ENCODE measurements around the gene TFDP2.
A peak's percentile ranks its signal among the peaks of the same experiment; 100 is the strongest.

The TFDP2 gene

GRCh38 chr3:142072816-142073215 lies 76.5 kb downstream of the TFDP2 start:
- DNase-seq (ENCODE audit: low read depth): no peak

- no peak for DNase-seq (ENCODE audit: low read depth)
These were observed 83.4 kb downstream of the TFDP2 start for GRCh38 chr3:142065932-142066331.

- DNase-seq (ENCODE audit: low read depth): no peak
These were observed 84.0 kb downstream of the TFDP2 start for GRCh38 chr3:142065344-142065743.

- DNase-seq (ENCODE audit: low read depth): no peak
These were observed 84.9 kb downstream of the TFDP2 start for GRCh38 chr3:142064454-142064853.

- peak; percentile 53 for DNase-seq (ENCODE audit: low read depth)
These were observed 92.0 kb downstream of the TFDP2 start for GRCh38 chr3:142057331-142057725.

- DNase-seq (ENCODE audit: low read depth): no peak
These were observed 92.6 kb downstream of the TFDP2 start for GRCh38 chr3:142056656-142057330.

GRCh38 chr3:142053835-142054234 lies 95.5 kb downstream of the TFDP2 start:
- DNase-seq (ENCODE audit: low read depth): no peak

- DNase-seq (ENCODE audit: low read depth): no peak
These were observed 96.1 kb downstream of the TFDP2 start for GRCh38 chr3:142053244-142053643.

- no peak for DNase-seq (ENCODE audit: low read depth)
These were observed 98.0 kb downstream of the TFDP2 start for GRCh38 chr3:142051351-142051750.

- no peak for DNase-seq (ENCODE audit: low read depth)
These were observed 102.3 kb downstream of the TFDP2 start for GRCh38 chr3:142047021-142047369.

GRCh38 chr3:142046320-142047020 lies 102.9 kb downstream of the TFDP2 start:
- peak; percentile 59 for DNase-seq (ENCODE audit: low read depth)

- DNase-seq (ENCODE audit: low read depth): peak; percentile 20
These were observed 108.3 kb downstream of the TFDP2 start for GRCh38 chr3:142040941-142041491.

GRCh38 chr3:142035308-142035922 lies 113.9 kb downstream of the TFDP2 start:
- DNase-seq (ENCODE audit: low read depth): no peak

- DNase-seq (ENCODE audit: low read depth): no peak
These were observed 116.1 kb downstream of the TFDP2 start for GRCh38 chr3:142033292-142033691.

GRCh38 chr3:142031575-142031974 lies 117.8 kb downstream of the TFDP2 start:
- no peak for DNase-seq (ENCODE audit: low read depth)

GRCh38 chr3:142029791-142030190 lies 119.6 kb downstream of the TFDP2 start:
- no peak for DNase-seq (ENCODE audit: low read depth)

- no peak for DNase-seq (ENCODE audit: low read depth)
These were observed 120.2 kb downstream of the TFDP2 start for GRCh38 chr3:142029052-142029642.

- peak; percentile 90 for DNase-seq (ENCODE audit: low read depth)
These were observed 121.0 kb downstream of the TFDP2 start for GRCh38 chr3:142028243-142028777.

- peak; percentile 55 for DNase-seq (ENCODE audit: low read depth)
These were observed 121.6 kb downstream of the TFDP2 start for GRCh38 chr3:142027735-142028134.

- DNase-seq (ENCODE audit: low read depth): no peak
These were observed 122.0 kb downstream of the TFDP2 start for GRCh38 chr3:142027300-142027699.

GRCh38 chr3:142026333-142026732 lies 123.0 kb downstream of the TFDP2 start:
- no peak for DNase-seq (ENCODE audit: low read depth)

- peak; percentile 79 for DNase-seq (ENCODE audit: low read depth)
These were observed 127.0 kb downstream of the TFDP2 start for GRCh38 chr3:142022381-142022780.

Measured in amniotic epithelial cell (primary cell).